Measurements from ENCODE around the gene PLB1.

PLB1 gene

DNA sequence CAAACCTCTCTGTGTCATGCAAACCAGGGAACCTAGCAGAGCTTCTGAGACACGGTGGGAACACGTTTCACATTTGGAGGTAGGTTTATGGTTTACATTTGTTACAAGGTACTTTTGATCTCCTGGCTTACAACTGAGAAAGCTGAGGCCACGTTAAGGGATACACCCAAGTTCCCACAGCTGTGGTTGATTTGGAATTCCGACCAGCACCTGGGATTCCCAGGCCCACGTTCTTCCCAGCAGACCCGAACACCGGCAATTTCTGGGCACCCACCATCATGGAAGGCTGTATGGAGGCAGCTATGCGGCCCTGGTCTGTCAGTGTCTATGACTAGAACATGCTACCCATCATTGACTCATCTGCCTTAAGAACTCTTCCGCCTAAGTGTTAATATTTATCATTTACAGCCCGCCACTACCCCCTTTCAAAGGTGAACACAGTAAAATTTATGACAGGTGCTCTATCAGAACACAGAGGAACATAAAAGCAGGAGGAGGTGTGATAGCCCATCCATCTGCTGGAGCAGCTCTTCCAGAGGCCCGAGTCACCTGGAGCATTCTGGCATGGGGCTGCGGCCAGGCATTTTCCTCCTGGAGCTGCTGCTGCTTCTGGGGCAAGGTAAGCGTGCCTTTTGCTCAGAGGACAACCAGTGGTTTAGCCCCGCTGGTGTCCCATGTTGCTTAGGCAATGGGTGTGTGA, at the start of gene PLB1:
PLB1 (plus strand) TSS at position 510 of the 700 bp plus-strand sequence; CDS start at position 565, 55 bp downstream.
- Histone ChIP-seq H3K36me3 (no peaks in the 10 kb centered on the region), H3K4me1 (no peaks in the 10 kb centered on the region), H3K4me3 (no peak within 1 kb of the TSS), H3K9me3 (no peaks in the 10 kb centered on the region), H3K27me3 (no peaks in the 10 kb centered on the region), H3K27ac (no peak within 1 kb of the TSS)
- DNase-seq: no peak
- TF ChIP-seq, protein P1, sequence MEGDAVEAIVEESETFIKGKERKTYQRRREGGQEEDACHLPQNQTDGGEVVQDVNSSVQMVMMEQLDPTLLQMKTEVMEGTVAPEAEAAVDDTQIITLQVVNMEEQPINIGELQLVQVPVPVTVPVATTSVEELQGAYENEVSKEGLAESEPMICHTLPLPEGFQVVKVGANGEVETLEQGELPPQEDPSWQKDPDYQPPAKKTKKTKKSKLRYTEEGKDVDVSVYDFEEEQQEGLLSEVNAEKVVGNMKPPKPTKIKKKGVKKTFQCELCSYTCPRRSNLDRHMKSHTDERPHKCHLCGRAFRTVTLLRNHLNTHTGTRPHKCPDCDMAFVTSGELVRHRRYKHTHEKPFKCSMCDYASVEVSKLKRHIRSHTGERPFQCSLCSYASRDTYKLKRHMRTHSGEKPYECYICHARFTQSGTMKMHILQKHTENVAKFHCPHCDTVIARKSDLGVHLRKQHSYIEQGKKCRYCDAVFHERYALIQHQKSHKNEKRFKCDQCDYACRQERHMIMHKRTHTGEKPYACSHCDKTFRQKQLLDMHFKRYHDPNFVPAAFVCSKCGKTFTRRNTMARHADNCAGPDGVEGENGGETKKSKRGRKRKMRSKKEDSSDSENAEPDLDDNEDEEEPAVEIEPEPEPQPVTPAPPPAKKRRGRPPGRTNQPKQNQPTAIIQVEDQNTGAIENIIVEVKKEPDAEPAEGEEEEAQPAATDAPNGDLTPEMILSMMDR (IDR thresholded peaks at IDR 0.05): no peak
- intact Hi-C loops (cut with DNase I; ENCODE audit: low total_unique reads): no loop called here

- H3K27me3 ChIP-seq: no peaks in the 10 kb centered on the region
- TF ChIP-seq, protein P1 (IDR thresholded peaks at IDR 0.05): no peak
- no peaks in the 10 kb centered on the region for H3K9me3 ChIP-seq
- H3K36me3 ChIP-seq: no peaks in the 10 kb centered on the region
- no peak overlapping the region for H3K27ac ChIP-seq
- intact Hi-C loops (cut with DNase I; ENCODE audit: low total_unique reads): no loop called here
- peaks cover 0 to 13% (median 0%) of the 10 kb centered on the region in 4 donors for H3K4me1 ChIP-seq
- no peak for DNase-seq
- no peak overlapping the region for H3K4me3 ChIP-seq
Observed at GRCh38 chr2:28446531-28446930, 49.3 kb upstream of the PLB1 start.

- peaks cover 0 to 13% (median 0%) of the 10 kb centered on the region in 4 donors for H3K4me1 ChIP-seq
- no peaks in the 10 kb centered on the region for H3K36me3 ChIP-seq
- no peaks in the 10 kb centered on the region for H3K27me3 ChIP-seq
- no peak overlapping the region for H3K4me3 ChIP-seq
- DNase-seq: no peak
- H3K27ac ChIP-seq: no peak overlapping the region
- H3K9me3 ChIP-seq: no peaks in the 10 kb centered on the region
- intact Hi-C loops (cut with DNase I; ENCODE audit: low total_unique reads): no loop called here
- TF ChIP-seq, protein P1 (IDR thresholded peaks at IDR 0.05): no peak
Observed at GRCh38 chr2:28447086-28447485, 48.8 kb upstream of the PLB1 start.

GRCh38 chr2:28447943-28448792, 47.7 kb upstream of the PLB1 start:
- TF ChIP-seq, protein P1 (IDR thresholded peaks at IDR 0.05): no peak
- DNase-seq: no peak
- Histone ChIP-seq H3K4me1 (peaks cover 0 to 13% (median 0%) of the 10 kb centered on the region in 4 donors), H3K27ac (no peak overlapping the region), H3K4me3 (no peak overlapping the region), H3K36me3 (no peaks in the 10 kb centered on the region), H3K27me3 (no peaks in the 10 kb centered on the region), H3K9me3 (no peaks in the 10 kb centered on the region)
- intact Hi-C loops (cut with DNase I; ENCODE audit: low total_unique reads): no loop called here

GRCh38 chr2:28448793-28449100, 47.1 kb upstream of the PLB1 start:
- H3K4me3 ChIP-seq: no peak overlapping the region
- no peak overlapping the region for H3K27ac ChIP-seq
- peaks cover 0 to 13% (median 0%) of the 10 kb centered on the region in 4 donors for H3K4me1 ChIP-seq
- intact Hi-C loops (cut with DNase I; ENCODE audit: low total_unique reads): no loop called here
- H3K36me3 ChIP-seq: no peaks in the 10 kb centered on the region
- no peak for DNase-seq
- no peaks in the 10 kb centered on the region for H3K27me3 ChIP-seq
- H3K9me3 ChIP-seq: no peaks in the 10 kb centered on the region
- TF ChIP-seq, protein P1 (IDR thresholded peaks at IDR 0.05): no peak

Measured in tibial artery (tissue), 4 donors.